NCI-H2171 (cell line): Measurements from ENCODE around the gene CDKN1B.
"Not testable (repeated sequence)": the region's sequence is repeated elsewhere in the genome, so short reads cannot be mapped to it uniquely, and the experiment has no call there.

Experiments used
- DNase-seq: peaks from one replicate; lab custom pipeline; 2025; lab: John Stamatoyannopoulos, UW

CDKN1B gene

GRCh38 chr12:12724421-12725085 is 7.4 kb downstream of the CDKN1B start:
- DNase-seq: no peak

GRCh38 chr12:12725086-12725955 is 8.2 kb downstream of the CDKN1B start:
- peak; percentile 89 for DNase-seq

- no peak for DNase-seq
Observed at GRCh38 chr12:12725956-12726554, 8.9 kb downstream of the CDKN1B start.

DNA sequence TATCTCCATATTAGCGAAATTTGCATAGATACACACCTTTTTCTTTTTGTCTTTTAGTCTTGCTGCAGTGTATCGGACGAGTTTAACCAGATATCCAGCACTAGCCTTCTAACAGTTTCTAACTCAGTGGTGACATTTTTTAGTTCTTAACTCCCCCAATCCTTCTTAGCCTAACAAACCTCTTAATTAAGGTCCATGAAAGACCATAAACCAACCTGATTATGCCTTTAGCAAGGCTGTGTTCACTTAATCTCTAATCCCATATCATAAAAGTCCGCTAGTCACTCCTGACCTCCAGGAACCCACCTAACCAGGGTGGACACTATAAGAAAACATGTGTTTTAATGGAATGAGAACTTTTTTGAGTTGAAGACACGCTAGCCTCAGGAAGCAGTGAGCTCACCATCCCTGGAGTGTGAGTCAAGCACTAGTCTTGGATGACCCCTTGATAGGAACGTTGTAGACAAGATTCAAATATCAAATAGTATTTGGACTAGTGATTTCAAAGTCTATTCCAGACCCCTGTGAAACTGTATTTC is 9.5 kb downstream of the CDKN1B start:
- no peak for DNase-seq

- no peak for DNase-seq
Observed at GRCh38 chr12:12731178-12731577, 14.0 kb downstream of the CDKN1B start.

- DNase-seq: no peak
Observed at GRCh38 chr12:12731785-12732184, 14.6 kb downstream of the CDKN1B start.

DNA sequence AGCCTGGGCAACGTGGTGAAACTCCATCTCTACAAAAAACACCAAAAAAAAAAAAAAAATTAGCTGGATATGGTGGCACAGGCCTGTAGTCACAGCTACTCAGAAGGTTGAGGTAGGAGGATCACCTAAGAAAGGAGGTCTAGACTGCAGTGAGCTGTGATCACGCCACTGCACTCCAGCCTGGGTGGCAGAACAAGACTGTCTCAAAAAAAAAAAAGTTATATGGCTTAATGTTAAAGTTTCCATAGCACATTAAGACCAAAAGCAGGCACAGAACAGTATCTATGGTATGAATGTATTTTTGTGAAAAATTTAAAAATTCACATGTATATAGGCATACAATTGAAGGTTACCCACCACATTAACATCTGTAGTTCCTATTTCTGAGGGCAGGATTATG is 15.9 kb downstream of the CDKN1B start:
- DNase-seq: no peak

DNA sequence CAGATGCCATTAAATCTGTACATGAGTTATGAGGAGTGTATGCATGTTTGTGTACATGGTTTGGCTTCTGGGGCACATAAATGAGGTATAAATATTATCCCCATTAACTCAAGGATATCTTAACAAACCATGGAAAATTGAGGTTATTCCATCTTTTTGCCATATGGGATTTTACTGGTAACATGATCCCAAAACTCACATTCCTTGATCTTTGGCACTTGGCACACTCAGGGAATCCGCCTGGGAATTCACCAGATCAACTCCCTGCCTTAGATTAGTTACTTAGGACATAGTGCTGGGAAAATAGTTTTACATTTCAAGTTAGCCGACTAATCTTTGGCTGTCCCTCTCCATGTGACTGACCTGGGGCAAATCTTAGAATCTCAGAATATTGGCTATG is 16.9 kb downstream of the CDKN1B start:
- no peak for DNase-seq

DNA sequence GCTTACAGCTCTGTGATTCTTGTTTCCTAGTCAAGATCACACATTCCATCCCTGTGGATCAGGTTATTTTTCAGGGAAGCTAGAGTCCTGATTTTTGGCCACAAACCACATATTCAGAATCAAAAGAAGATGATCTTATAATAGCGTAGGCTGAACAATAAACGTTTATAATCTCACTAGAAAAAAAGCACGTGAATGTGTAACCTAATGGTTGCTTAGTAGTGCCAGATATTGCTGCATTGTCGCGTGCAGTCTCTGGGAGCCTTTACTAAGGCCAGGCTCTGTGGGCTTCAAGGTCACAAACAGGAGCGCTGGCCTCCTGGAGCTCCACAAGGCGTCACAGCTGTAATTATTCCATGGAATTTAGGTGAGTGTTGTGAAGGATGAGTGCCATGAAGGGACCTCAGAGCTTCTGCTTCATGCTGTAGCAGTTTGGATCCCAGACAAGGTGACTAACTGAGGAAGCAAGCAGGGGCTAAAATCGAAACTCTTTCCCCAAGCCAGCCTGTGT is 17.4 kb downstream of the CDKN1B start:
- no peak for DNase-seq

DNA sequence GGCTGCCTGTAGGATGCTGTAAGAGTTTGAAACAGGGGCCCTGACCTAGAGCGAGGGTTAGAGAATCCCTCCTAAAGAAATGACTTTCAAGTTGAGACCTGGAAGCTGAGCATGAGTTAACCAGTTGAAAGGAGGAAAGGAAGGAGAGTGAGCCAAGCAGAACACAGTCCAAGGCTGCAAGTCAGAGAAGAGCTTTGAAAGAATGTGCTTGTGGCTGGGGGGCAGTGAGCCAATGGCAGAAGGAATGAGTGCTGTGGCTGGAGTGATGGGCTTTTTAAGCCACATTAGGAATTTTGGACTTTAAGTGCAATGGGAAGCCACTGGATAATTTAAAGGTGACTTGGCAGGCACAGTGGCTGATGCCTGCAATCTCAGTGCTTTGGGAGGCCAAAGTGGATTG is 18.1 kb downstream of the CDKN1B start:
- DNase-seq: no peak

DNA sequence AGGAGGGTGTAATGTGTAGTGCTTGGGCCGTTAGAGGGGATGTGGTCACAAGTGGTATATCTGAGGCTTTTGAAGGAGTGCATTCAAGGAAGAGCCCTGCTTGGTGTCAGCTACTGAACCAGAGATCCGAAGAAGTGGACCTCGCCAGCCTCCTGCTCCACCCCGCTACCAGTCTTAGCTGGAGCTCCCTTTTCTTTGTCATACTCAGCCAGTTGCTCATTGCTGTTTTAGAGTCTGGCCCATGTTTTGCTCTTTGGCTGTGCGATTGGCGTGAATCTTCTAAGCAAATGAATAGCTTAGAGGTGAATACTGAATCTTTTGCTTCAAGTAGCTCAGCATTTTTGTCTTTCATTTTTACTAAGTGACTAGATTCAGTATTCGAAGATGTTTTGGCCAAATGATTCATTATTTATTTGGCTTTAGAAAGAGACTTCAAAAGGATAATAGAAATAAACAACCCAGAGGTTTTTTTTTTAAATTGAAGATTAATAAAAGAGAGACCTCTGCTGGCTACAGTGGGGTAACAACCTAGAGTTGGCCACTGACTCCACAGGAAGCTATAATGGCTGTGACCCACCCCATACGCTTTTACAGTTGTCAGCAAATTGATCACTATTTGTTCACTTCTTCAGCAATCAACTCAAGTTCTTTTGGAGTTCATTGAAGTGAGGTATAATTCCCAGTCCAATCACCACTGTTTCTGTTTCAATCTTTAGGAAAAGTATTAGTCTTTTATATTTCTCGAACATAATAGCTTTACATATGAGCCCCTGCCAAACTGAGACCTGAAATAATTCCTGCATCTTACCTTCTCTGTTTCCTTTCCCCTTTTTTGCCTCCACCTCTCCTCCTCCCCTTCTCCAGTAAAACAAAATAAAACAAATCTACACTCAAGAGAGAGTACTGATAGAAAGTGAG is 19.9 kb downstream of the CDKN1B start:
- DNase-seq: no peak

GRCh38 chr12:12738152-12738551 is 21.0 kb downstream of the CDKN1B start:
- DNase-seq: not testable (repeated sequence)

DNA sequence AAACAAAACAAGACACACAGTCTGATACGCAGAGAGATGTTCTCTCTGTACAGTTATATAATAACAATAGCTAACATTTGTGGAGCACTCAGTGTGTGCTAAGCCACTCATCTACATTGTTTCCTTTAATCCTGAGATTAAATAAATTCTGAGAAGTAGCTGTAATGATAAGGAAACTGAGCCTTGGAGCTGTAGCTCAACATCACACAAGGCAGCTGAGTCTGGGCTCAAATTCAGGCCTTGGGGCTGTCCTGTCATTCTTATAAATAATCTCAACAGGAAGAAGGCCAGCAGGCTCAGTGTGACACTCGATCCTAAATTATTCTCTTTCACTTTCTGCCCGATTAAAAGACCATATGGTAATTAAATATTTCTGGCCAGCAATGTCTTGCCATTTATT is 24.5 kb downstream of the CDKN1B start:
- no peak for DNase-seq

DNA sequence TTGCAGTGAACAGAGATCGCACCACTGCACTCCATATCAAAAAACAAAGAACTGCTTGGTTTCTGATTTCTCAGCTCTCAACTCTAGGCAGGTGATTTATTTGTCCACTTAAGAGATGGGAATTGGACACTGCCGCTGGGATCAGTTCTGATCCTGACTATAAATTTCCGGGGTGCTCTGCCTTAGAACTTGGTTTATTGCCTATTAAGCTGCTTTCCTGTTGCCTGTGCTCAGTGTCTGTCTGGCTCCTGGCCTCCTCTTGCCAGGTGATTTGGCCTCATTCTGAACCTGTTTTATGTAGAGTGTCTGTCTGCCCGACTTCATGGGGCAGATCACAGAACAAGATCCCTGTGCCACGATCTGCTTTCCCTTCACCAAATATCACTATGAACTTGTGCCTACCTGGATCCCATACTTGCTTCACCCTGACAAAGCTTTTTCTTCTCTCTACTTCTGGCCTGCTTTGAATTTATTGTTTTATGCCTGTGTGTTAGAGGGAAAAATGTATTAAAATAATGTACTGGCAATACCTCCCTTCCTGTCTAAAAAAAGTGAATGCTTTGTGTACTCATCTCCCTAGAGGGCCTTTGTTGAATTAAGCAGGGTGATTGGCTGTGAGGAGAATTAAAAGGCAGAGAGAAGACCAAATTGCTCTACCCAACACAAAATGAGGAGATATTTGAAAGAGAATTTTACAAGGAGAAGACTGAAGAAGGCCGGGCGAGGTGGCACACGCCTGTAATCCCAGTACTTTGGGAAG is 27.6 kb downstream of the CDKN1B start:
- no peak for DNase-seq

GRCh38 chr12:12745576-12746211 is 28.5 kb downstream of the CDKN1B start:
- no peak for DNase-seq

DNA sequence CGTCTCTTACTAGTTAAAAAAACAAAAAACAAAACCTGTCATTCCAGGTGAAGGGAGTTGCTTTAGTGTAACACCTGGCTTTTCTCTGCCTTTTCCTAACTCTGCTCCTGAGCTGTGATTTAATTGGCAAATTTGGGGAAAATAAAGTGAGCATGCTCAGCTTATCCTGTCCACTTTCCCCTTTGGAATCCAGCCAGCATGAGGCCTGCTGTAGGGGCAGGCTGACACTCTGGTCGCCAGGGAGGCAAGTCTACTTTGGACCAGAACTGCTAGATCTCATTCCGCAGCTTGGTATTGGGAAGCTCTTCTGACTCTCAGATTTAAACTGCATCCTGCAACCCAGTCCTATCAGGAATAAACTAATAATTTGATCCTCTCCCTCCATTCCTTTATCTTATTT is 30.1 kb downstream of the CDKN1B start:
- DNase-seq: no peak

GRCh38 chr12:12748044-12748443 is 30.9 kb downstream of the CDKN1B start:
- DNase-seq: no peak

GRCh38 chr12:12749433-12749832 is 32.3 kb downstream of the CDKN1B start:
- no peak for DNase-seq

- DNase-seq: no peak
Observed at GRCh38 chr12:12755923-12756322, 38.8 kb downstream of the CDKN1B start.

GRCh38 chr12:12757121-12757520 is 40.0 kb downstream of the CDKN1B start:
- no peak for DNase-seq
